Adrenal gland (tissue), 12 donors: ENCODE measurements around the gene NIN. TPM values are rescaled to one million over a fixed set of nuclear protein-coding genes. Genes with fewer than 3 reads are reported as not detected.

Experiments used
- DNase-seq, 7 donors: peaks; one replicate each; pipeline ENCODE4 v3.0.0-alpha.2; 2019 to 2020
- H3K27ac ChIP-seq, 5 donors: fragments of 200-600 bp; sonication (generic) in 4 of 5; 1 replicate in 3 of 5; 2 replicates in 2 of 5; pipeline versions ENCODE4 v1.5.1 to v1.8.0; 2016 to 2020; ENCODE audit warnings: mild to moderate bottlenecking in 1 of 5
- H3K27me3 ChIP-seq: fragments of 200-600 bp; 2 replicates; pipeline ENCODE4 v1.8.0; 2021
- H3K36me3 ChIP-seq, 2 donors: fragments of 200-600 bp; replicated peaks in 1 of 2; 1 replicate in 1 of 2; 2 replicates in 1 of 2; pipeline versions ENCODE4 v1.5.1 to v1.8.0; 2018 to 2022
- H3K4me1 ChIP-seq, 2 donors: fragments of 200-600 bp; replicated peaks in 1 of 2; 1 replicate in 1 of 2; 2 replicates in 1 of 2; pipeline versions ENCODE4 v1.5.1 to v1.8.0; 2018 to 2021
- H3K4me3 ChIP-seq, 4 donors: fragments of 200-600 bp; sonication (generic) in 3 of 4; one replicate each; pipeline ENCODE4 v1.5.1; 2016 to 2018
- H3K9me3 ChIP-seq, 3 donors: fragments of 200-600 bp; sonication (generic) in 1 of 3; replicated peaks in 1 of 3; 1 replicate in 2 of 3; 2 replicates in 1 of 3; pipeline versions ENCODE4 v1.5.1 to v1.8.0; 2016 to 2021
- POLR2A ChIP-seq, 2 donors: fragments of 450-650 bp; IDR thresholded peaks; one replicate each; pipeline ENCODE4 v1.6.1; 2017; ENCODE audit warnings: antibody characterized with exemption in 2 of 2, mild to moderate bottlenecking in 2 of 2, moderate library complexity in 1 of 2
- WGBS, 4 donors: extraction: QIAGEN DNeasy Blood & Tissue Kit in 2 of 4; methylation state at CpG; one replicate each; pipeline versions ENCODE4 v1.1.5 to v1.1.7; 2013 to 2017; 5-methylcytosine and 5-hydroxymethylcytosine counted together
- intact Hi-C, 2 donors: fragments of 100-400 bp; cut with DNase I; formaldehyde crosslinking; loops; one replicate each; pipeline versions ENCODE4 v1.14.1 to v1.15.0; 2022 to 2023
- polyA plus RNA-seq, 3 donors: library from polyadenylated mRNA; stranded (reverse); fragments of 200-250 nt in 2 of 3; fragments of 350-450 nt in 1 of 3; fragmentation: Illumina TruSeq in 1 of 3; extraction: RNeasy Lipid Tissue Mini Kit (QIAGEN cat#74804) in 1 of 3; gene quantifications; one replicate each; pipeline ENCODE4 v1.2.3, GENCODE V29; 2013 to 2014
- total RNA-seq, 9 donors: library from RNA; depleted of rRNA in 4 of 9; stranded (reverse); fragments of >200 nt in 4 of 9; fragments of 120-200 nt in 1 of 9; fragmentation: NEBNext Ultra II Directional in 1 of 9; extraction: Animal tissue kit (Norgen Biotek cat#: 25700) in 1 of 9; gene quantifications; one replicate each; pipeline versions ENCODE4 v1.1.0 to v1.2.4, GENCODE V29; 2013 to 2023
- TF ChIP-seq, protein P1 (sequence below), 6 experiments: fragments of 450-650 bp in 4 of 6; fragments of 200-600 bp in 2 of 6; sonication (generic) in 1 of 6; IDR thresholded peaks; 1 replicate in 5 of 6; 2 replicates in 1 of 6; pipeline versions ENCODE4 v1.5.1 to v1.8.0; 2016 to 2021; ENCODE audit warnings: antibody characterized with exemption in 6 of 6, mild to moderate bottlenecking in 2 of 6, moderate library complexity in 1 of 6
- donor health status: healthy with polysubstance abuse.
- donor health status: Bipolar disorder and iron deficiency.
- donor health status: DM: yes; HTN: yes; CAD: no.
- donor health status: DM: no; HTN: no; CAD: no.
- donor health status: DM: no; HTN: no; CAD: no.
- donor health status: DM: yes; HTN: yes; CAD: no.

The NIN gene
- total and polyA plus RNA-seq, 12 donors, result 3.0 to 66.1 (median 17.9) TPM

- H3K36me3 ChIP-seq, result no peaks in the 10 kb centered on the region
- H3K4me3 ChIP-seq, result no peak overlapping the region
- H3K27ac ChIP-seq, result no peak overlapping the region
- H3K9me3 ChIP-seq, result no peaks in the 10 kb centered on the region
- intact Hi-C loops, result no loop called here
- no peaks in the 10 kb centered on the region for H3K27me3 ChIP-seq
- no peak for DNase-seq
- WGBS, 4 donors, result 95 to 100% (median 100%) methylated on average over 1 of the region's 1 CpG
- no peak for TF ChIP-seq POLR2A (IDR thresholded peaks at IDR 0.05)
- TF ChIP-seq, protein P1, sequence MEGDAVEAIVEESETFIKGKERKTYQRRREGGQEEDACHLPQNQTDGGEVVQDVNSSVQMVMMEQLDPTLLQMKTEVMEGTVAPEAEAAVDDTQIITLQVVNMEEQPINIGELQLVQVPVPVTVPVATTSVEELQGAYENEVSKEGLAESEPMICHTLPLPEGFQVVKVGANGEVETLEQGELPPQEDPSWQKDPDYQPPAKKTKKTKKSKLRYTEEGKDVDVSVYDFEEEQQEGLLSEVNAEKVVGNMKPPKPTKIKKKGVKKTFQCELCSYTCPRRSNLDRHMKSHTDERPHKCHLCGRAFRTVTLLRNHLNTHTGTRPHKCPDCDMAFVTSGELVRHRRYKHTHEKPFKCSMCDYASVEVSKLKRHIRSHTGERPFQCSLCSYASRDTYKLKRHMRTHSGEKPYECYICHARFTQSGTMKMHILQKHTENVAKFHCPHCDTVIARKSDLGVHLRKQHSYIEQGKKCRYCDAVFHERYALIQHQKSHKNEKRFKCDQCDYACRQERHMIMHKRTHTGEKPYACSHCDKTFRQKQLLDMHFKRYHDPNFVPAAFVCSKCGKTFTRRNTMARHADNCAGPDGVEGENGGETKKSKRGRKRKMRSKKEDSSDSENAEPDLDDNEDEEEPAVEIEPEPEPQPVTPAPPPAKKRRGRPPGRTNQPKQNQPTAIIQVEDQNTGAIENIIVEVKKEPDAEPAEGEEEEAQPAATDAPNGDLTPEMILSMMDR (IDR thresholded peaks at IDR 0.05), result no peak
- no peaks in the 10 kb centered on the region for H3K4me1 ChIP-seq
These were observed 142.1 kb downstream of the NIN start for GRCh38 chr14:50688875-50689274.

- DNase-seq, result no peak
- H3K27me3 ChIP-seq, result no peaks in the 10 kb centered on the region
- no peak overlapping the region for H3K4me3 ChIP-seq
- no peak overlapping the region for H3K27ac ChIP-seq
- H3K4me1 ChIP-seq, result peaks cover 7 to 14% of the 10 kb centered on the region in 2 donors
- no peaks in the 10 kb centered on the region for H3K9me3 ChIP-seq
- no peaks in the 10 kb centered on the region for H3K36me3 ChIP-seq
- no peak for TF ChIP-seq POLR2A (IDR thresholded peaks at IDR 0.05)
- intact Hi-C loops, result no loop called here
These were observed 151.3 kb downstream of the NIN start for GRCh38 chr14:50679674-50680073.

- TF ChIP-seq, protein P1 (IDR thresholded peaks at IDR 0.05), result no peak
- TF ChIP-seq POLR2A (IDR thresholded peaks at IDR 0.05), result no peak
- Histone ChIP-seq H3K27me3 (no peaks in the 10 kb centered on the region), H3K4me1 (peaks cover 7 to 20% of the 10 kb centered on the region in 2 donors), H3K4me3 (no peak overlapping the region), H3K36me3 (no peaks in the 10 kb centered on the region), H3K27ac (peak overlapping the region in 1 of 5 donors; percentile 53), H3K9me3 (no peaks in the 10 kb centered on the region)
- 86 to 91% (median 87%) methylated on average over 5 of the region's 5 CpGs for WGBS, 4 donors
- no peak for DNase-seq
- intact Hi-C loops, result no loop called here
These were observed 152.8 kb downstream of the NIN start for GRCh38 chr14:50678163-50678562.

- Histone ChIP-seq H3K9me3 (no peaks in the 10 kb centered on the region), H3K36me3 (no peaks in the 10 kb centered on the region), H3K4me1 (peaks cover 7 to 22% of the 10 kb centered on the region in 2 donors), H3K4me3 (no peak overlapping the region), H3K27me3 (no peaks in the 10 kb centered on the region), H3K27ac (peak overlapping the region in 3 of 5 donors; percentile 8 to 57 (median 53))
- TF ChIP-seq POLR2A (IDR thresholded peaks at IDR 0.05), result no peak
- TF ChIP-seq, protein P1 (IDR thresholded peaks at IDR 0.05), result no peak
- intact Hi-C loops, result no loop called here
- no peak for DNase-seq
- WGBS, 4 donors, result 19 to 26% (median 22%) methylated on average over 5 of the region's 5 CpGs
These were observed 153.4 kb downstream of the NIN start for GRCh38 chr14:50677527-50678063.
